Coronary artery (tissue), 2 donors: ENCODE results near the gene MRPL54.

Source experiments
- DNase-seq: peaks from one replicate; pipeline ENCODE4 v3.0.0-alpha.2; 2017; ENCODE audit warnings: low spot score
- H3K27ac ChIP-seq, 2 donors: fragments of 200-600 bp; sonication (generic); one replicate each; pipeline ENCODE4 v1.5.1; 2016 to 2019
- H3K4me3 ChIP-seq: fragments of 200-600 bp; sonication (generic); 2 replicates; pipeline ENCODE4 v1.5.1; 2016; ENCODE audit warnings: mild to moderate bottlenecking, moderate library complexity
- TF ChIP-seq, protein P1 (sequence below): fragments of 200-600 bp; sonication (generic); IDR thresholded peaks from one replicate; pipeline ENCODE4 v1.5.1; 2019; ENCODE audit warnings: antibody characterized with exemption

MRPL54 gene

GRCh38 chr19:3788996-3789778 is 26.7 kb downstream of the MRPL54 start:
- H3K27ac ChIP-seq, result no peak overlapping the region
- peak; percentile 49 for DNase-seq
- no peak overlapping the region for H3K4me3 ChIP-seq
- TF ChIP-seq, protein P1, sequence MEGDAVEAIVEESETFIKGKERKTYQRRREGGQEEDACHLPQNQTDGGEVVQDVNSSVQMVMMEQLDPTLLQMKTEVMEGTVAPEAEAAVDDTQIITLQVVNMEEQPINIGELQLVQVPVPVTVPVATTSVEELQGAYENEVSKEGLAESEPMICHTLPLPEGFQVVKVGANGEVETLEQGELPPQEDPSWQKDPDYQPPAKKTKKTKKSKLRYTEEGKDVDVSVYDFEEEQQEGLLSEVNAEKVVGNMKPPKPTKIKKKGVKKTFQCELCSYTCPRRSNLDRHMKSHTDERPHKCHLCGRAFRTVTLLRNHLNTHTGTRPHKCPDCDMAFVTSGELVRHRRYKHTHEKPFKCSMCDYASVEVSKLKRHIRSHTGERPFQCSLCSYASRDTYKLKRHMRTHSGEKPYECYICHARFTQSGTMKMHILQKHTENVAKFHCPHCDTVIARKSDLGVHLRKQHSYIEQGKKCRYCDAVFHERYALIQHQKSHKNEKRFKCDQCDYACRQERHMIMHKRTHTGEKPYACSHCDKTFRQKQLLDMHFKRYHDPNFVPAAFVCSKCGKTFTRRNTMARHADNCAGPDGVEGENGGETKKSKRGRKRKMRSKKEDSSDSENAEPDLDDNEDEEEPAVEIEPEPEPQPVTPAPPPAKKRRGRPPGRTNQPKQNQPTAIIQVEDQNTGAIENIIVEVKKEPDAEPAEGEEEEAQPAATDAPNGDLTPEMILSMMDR, result no peak

GRCh38 chr19:3790209-3790734 is 27.8 kb downstream of the MRPL54 start:
- no peak overlapping the region for H3K4me3 ChIP-seq
- TF ChIP-seq, protein P1, result no peak
- no peak overlapping the region for H3K27ac ChIP-seq
- peak; percentile 59 for DNase-seq

GRCh38 chr19:3790941-3791340 is 28.5 kb downstream of the MRPL54 start:
- TF ChIP-seq, protein P1, result no peak
- Histone ChIP-seq H3K27ac (no peak overlapping the region), H3K4me3 (no peak overlapping the region)
- no peak for DNase-seq

DNA sequence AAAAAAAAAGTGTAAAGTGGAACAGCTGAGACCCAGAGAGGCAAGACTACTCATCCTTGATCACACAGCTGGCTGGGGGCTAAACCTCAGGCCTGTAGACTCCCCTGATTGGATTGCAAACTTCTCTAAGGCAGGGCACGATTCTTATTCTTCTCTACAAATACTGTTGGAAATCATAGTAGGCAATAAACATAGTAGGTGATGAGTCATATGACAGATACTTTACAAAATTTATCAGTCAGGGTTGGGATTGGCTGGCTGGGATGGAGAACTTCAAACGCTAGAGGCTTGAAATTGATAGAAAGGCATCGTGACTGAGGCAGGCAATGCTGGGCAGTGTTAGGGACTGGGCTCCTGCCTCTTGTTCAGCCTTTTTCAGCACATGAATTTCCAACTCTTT is 29.6 kb downstream of the MRPL54 start:
- Histone ChIP-seq H3K4me3 (no peak overlapping the region), H3K27ac (no peak overlapping the region)
- DNase-seq, result no peak
- TF ChIP-seq, protein P1, result no peak

GRCh38 chr19:3793799-3794198 is 31.3 kb downstream of the MRPL54 start:
- DNase-seq, result no peak
- Histone ChIP-seq H3K27ac (no peak overlapping the region), H3K4me3 (no peak overlapping the region)
- TF ChIP-seq, protein P1, result no peak

DNA sequence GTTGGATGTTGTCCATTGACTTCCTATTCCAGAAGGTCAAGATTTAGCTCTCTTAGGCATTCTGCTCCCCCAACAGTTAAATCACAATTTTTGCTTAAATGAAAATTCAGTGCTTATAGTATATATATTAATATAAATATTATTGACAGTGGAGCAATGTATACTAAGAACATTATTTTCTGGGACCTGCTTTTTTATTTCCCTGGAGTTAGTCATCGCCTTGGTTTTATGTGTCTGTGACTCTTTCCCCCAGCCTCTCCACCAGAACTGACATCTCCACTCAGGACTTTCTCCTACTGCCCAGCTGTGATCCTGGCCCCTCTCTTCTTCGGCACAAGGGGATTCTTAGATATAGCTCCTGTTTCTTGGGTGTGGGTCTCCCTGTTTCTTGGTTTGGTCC is 33.9 kb downstream of the MRPL54 start:
- TF ChIP-seq, protein P1, result no peak
- H3K27ac ChIP-seq, result no peak overlapping the region
- DNase-seq, result no peak
- H3K4me3 ChIP-seq, result no peak overlapping the region

DNA sequence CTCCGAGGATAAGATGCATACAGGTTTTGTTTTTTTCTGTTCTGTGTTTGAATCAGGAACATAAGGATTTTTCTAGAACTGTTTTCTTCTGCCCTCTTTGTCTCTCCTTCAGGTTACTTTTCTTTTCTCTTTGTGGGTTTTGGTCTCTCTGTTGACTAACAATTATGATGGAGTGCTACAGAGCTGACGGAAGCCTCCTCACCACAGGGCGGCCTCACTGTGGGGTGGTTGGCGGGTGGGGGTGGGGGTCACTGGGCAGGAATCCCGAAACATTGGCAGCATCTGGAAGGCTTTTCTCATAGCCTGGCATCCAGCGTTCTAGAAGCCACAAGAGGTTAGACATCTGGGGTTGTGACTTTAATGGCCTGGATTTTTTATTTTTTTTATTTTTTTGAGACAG is 35.7 kb downstream of the MRPL54 start:
- no peak overlapping the region for H3K27ac ChIP-seq
- DNase-seq, result no peak
- H3K4me3 ChIP-seq, result no peak overlapping the region
- TF ChIP-seq, protein P1, result no peak
